ENCODE measurements around the gene S100Z. TPM values are rescaled to one million over a fixed set of nuclear protein-coding genes. Genes with fewer than 3 reads are reported as not detected.
"Not testable (repeated sequence)": the region's sequence is repeated elsewhere in the genome, so short reads cannot be mapped to it uniquely, and the experiment has no call there.

The S100Z gene
- total RNA-seq, 2 experiments from 2014 or later: 1.8 to 2.1 TPM

DNA sequence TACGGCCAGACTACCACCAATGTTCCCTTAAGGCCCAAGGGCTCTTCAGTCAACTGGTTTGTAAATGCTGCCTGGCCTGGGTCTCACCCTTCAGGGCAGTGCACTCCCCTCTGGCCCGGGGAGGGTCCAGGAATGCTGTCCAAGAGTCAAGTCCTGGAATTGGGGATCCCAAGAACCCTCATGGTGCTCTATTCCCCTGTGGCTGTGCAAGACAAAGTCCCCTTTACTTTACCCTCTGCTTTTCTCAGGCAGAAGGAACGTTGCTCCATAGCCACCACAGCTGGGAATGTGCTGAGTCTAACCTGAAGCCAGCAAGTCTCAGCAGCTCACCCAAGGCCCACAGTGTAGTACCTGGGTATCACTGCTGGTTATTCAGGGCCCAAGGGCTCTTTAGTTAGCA is 51.7 kb downstream of the S100Z start:
- no peak for DNase-seq
- no peak overlapping the region for H3K27ac Mint-ChIP-seq
- H3K4me3 Mint-ChIP-seq: no peak overlapping the region
- peaks cover 30% of the 10 kb centered on the region for H3K9me3 Mint-ChIP-seq
- H3K27me3 Mint-ChIP-seq: no peaks in the 10 kb centered on the region
- intact Hi-C loops (cut with micrococcal nuclease): no loop called here
- ChIA-PET POLR2A (no interaction called here), CTCF (no interaction called here)
- H3K36me3 Mint-ChIP-seq: peaks cover 18% of the 10 kb centered on the region
- H3K4me1 Mint-ChIP-seq (ENCODE audit: low read depth): no peaks in the 10 kb centered on the region

DNA sequence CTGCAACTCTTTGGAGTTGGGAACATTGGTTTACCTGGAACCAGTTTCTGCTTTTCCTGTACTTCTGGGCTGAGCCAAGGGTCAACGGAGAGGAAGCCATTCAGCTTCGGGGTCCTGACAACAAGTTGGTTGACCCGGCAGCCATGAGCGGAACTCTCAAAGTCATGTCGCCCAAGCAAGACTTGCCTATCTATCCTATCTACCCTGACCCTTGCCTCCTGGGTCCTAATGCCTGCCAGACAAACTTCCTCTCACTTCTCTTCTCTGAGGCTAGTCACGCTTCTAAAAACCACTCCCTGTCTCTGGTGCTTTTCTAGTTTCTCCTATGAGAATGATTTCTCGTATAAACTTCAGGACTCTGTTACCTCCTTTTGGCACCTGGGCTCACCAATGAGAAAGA is 58.4 kb downstream of the S100Z start:
- Mint-ChIP-seq H3K9me3 (no peaks in the 10 kb centered on the region), H3K27ac (no peak overlapping the region), H3K36me3 (peaks cover 2% of the 10 kb centered on the region), H3K4me1 (ENCODE audit: low read depth) (no peaks in the 10 kb centered on the region), H3K4me3 (no peak overlapping the region), H3K27me3 (no peaks in the 10 kb centered on the region)
- DNase-seq: no peak
- ChIA-PET POLR2A (no interaction called here), CTCF (interaction anchor here (0.6 kb wide), 1 partner anchor 117 kb away, joined by 3 read pairs; no protein-coding TSS in a partner anchor)
- intact Hi-C loops (cut with micrococcal nuclease): no loop called here

DNA sequence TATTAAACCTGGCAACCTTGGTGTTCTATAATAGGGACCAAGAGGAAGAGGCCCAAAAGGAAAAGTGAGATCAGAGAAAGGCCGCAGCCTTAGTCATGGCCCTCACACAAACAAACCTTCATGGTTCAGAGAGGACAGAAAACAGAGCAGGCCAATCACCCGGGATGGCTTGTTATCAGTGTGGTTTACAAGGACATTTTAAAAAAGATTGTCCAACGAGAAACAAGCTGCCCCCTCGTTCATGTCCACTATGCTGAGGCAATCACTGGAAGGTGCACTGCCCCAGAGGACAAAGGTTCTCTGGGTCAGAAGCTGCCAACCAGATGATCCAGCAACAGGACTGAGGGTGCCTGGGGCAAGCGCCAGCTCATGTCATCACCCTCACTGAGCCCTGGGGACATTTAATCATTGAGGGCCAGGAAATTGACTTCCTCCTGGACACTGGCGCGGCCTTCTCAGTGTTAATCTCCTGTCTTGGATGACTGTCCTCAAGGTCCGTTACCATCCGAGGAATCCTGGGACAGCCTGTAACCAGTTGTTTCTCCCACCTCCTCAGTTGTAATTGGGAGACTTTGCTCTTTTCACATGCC is 60.6 kb downstream of the S100Z start:
- H3K36me3 Mint-ChIP-seq: peaks cover 11% of the 10 kb centered on the region
- H3K9me3 Mint-ChIP-seq; DNase-seq; intact Hi-C loops (cut with micrococcal nuclease); H3K27ac Mint-ChIP-seq; CTCF ChIA-PET; H3K4me1 Mint-ChIP-seq (ENCODE audit: low read depth); POLR2A ChIA-PET; H3K27me3 Mint-ChIP-seq; H3K4me3 Mint-ChIP-seq: not testable (repeated sequence)

DNA sequence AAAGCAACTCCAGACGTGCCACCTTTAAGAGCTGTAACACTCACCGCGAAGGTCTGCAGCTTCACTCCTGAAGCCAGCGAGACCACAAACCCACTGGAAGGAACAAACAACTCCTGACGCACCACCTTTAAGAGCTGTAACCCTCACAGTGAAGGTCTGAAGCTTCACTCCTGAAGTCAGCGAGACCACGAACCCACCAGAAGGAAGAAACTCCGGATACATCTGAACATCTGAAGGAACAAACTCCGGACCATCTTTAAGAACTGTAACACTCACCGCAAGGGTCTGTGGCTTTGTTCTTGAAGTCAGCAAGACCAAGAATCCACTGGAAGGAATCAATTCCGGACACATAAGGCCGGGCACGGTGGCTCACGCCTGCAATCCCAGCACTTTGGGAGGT is 64.9 kb downstream of the S100Z start:
- POLR2A ChIA-PET; H3K27me3 Mint-ChIP-seq; H3K9me3 Mint-ChIP-seq; H3K4me3 Mint-ChIP-seq; H3K27ac Mint-ChIP-seq; CTCF ChIA-PET; intact Hi-C loops (cut with micrococcal nuclease); H3K36me3 Mint-ChIP-seq; H3K4me1 Mint-ChIP-seq (ENCODE audit: low read depth); DNase-seq: not testable (repeated sequence)

- Mint-ChIP-seq H3K9me3 (peaks cover 7% of the 10 kb centered on the region), H3K27me3 (no peaks in the 10 kb centered on the region), H3K36me3 (peaks cover 8% of the 10 kb centered on the region), H3K4me1 (ENCODE audit: low read depth) (no peaks in the 10 kb centered on the region), H3K27ac (no peak overlapping the region), H3K4me3 (no peak overlapping the region)
- DNase-seq: no peak
- POLR2A ChIA-PET: no interaction called here
- intact Hi-C loops (cut with micrococcal nuclease): no loop called here
- CTCF ChIA-PET: no interaction called here
Observed at GRCh38 chr5:76918539-76918938, 68.7 kb downstream of the S100Z start.

- no peaks in the 10 kb centered on the region for H3K4me1 Mint-ChIP-seq (ENCODE audit: low read depth)
- intact Hi-C loops (cut with micrococcal nuclease): no loop called here
- no peaks in the 10 kb centered on the region for H3K9me3 Mint-ChIP-seq
- no peaks in the 10 kb centered on the region for H3K36me3 Mint-ChIP-seq
- H3K4me3 Mint-ChIP-seq: no peak overlapping the region
- H3K27ac Mint-ChIP-seq: no peak overlapping the region
- H3K27me3 Mint-ChIP-seq: no peaks in the 10 kb centered on the region
- POLR2A ChIA-PET: no interaction called here
- CTCF ChIA-PET: no interaction called here
- no peak for DNase-seq
Observed at GRCh38 chr5:76920491-76920890, 70.7 kb downstream of the S100Z start.

- DNase-seq: no peak
- intact Hi-C loops (cut with micrococcal nuclease): no loop called here
- H3K27ac Mint-ChIP-seq: no peak overlapping the region
- H3K4me1 Mint-ChIP-seq (ENCODE audit: low read depth): no peaks in the 10 kb centered on the region
- ChIA-PET POLR2A (no interaction called here), CTCF (no interaction called here)
- H3K9me3 Mint-ChIP-seq: no peaks in the 10 kb centered on the region
- H3K27me3 Mint-ChIP-seq: peaks cover 11% of the 10 kb centered on the region
- H3K36me3 Mint-ChIP-seq: no peaks in the 10 kb centered on the region
- no peak overlapping the region for H3K4me3 Mint-ChIP-seq
Observed at GRCh38 chr5:76926329-76927105, 76.7 kb downstream of the S100Z start.

GRCh38 chr5:76927961-76928360 is 78.1 kb downstream of the S100Z start:
- POLR2A ChIA-PET: no interaction called here
- Mint-ChIP-seq H3K36me3 (no peaks in the 10 kb centered on the region), H3K27ac (no peak overlapping the region), H3K4me1 (ENCODE audit: low read depth) (no peaks in the 10 kb centered on the region), H3K27me3 (peaks cover 11% of the 10 kb centered on the region), H3K9me3 (no peaks in the 10 kb centered on the region), H3K4me3 (no peak overlapping the region)
- DNase-seq: no peak
- CTCF ChIA-PET: no interaction called here
- intact Hi-C loops (cut with micrococcal nuclease): no loop called here

DNA sequence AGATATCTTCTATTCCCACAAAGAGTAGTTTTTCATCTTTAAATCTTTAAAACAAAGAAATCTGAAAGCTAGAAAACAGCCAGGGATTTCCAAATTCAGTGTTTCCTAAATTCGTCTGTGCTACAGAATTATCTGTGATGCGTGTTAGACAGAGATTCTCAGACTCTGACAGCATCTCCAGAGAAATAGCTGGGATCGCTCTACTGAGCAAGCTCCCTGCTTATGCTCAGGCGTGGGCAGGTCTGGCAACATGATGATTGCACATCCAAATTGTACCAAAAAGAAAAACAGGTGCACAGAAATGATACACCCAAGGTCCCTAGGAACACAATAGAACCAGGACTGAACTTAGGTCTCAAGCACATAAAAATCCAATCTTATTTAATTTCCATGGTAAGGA is 80.3 kb downstream of the S100Z start:
- no peaks in the 10 kb centered on the region for H3K9me3 Mint-ChIP-seq
- POLR2A ChIA-PET: interaction anchor here (0.7 kb wide), 1 partner anchor 1704 kb away, joined by 4 read pairs; no protein-coding TSS in a partner anchor
- DNase-seq: no peak
- no peak overlapping the region for H3K4me3 Mint-ChIP-seq
- no peaks in the 10 kb centered on the region for H3K4me1 Mint-ChIP-seq (ENCODE audit: low read depth)
- H3K36me3 Mint-ChIP-seq: no peaks in the 10 kb centered on the region
- peaks cover 15% of the 10 kb centered on the region for H3K27me3 Mint-ChIP-seq
- CTCF ChIA-PET: interaction anchor here (0.6 kb wide), 1 partner anchor 1436 kb away, joined by 3 read pairs; no protein-coding TSS in a partner anchor
- H3K27ac Mint-ChIP-seq: no peak overlapping the region
- intact Hi-C loops (cut with micrococcal nuclease): no loop called here

GRCh38 chr5:76938177-76938576 is 88.4 kb downstream of the S100Z start:
- no peak overlapping the region for H3K27ac Mint-ChIP-seq
- POLR2A ChIA-PET: no interaction called here
- peaks cover 3% of the 10 kb centered on the region for H3K4me1 Mint-ChIP-seq (ENCODE audit: low read depth)
- CTCF ChIA-PET: no interaction called here
- H3K27me3 Mint-ChIP-seq: peaks cover 4% of the 10 kb centered on the region
- peaks cover 2% of the 10 kb centered on the region for H3K9me3 Mint-ChIP-seq
- intact Hi-C loops (cut with micrococcal nuclease): no loop called here
- H3K4me3 Mint-ChIP-seq: no peak overlapping the region
- DNase-seq: no peak
- H3K36me3 Mint-ChIP-seq: no peaks in the 10 kb centered on the region

DNA sequence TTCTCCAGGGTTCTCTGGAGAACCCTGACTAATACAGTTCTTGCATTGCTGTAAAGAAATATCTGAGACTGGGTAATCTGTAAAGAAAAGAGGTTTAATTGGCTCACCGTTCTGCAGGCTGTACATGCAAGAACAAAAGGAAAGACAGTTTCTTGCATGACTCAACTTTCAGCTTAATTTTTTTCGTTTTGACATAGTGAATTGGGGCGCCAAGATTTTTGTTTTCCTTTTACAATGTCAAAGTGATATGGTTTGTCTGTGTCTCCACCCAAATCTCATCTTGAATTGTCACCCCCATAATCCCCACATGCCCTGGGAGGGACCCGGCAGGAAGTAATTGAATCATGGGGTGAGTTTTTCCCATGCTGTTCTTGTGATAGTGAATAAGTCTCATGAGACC is 91.2 kb downstream of the S100Z start:
- no peak overlapping the region for H3K4me3 Mint-ChIP-seq
- no peak overlapping the region for H3K27ac Mint-ChIP-seq
- ChIA-PET POLR2A (no interaction called here), CTCF (no interaction called here)
- intact Hi-C loops (cut with micrococcal nuclease): no loop called here
- H3K9me3 Mint-ChIP-seq: peaks cover 2% of the 10 kb centered on the region
- no peak for DNase-seq
- peaks cover 3% of the 10 kb centered on the region for H3K4me1 Mint-ChIP-seq (ENCODE audit: low read depth)
- H3K36me3 Mint-ChIP-seq: no peaks in the 10 kb centered on the region
- peaks cover 2% of the 10 kb centered on the region for H3K27me3 Mint-ChIP-seq

- no peak for DNase-seq
- Mint-ChIP-seq H3K27ac (no peak overlapping the region), H3K4me1 (ENCODE audit: low read depth) (peaks cover 3% of the 10 kb centered on the region), H3K27me3 (peaks cover 2% of the 10 kb centered on the region), H3K4me3 (no peak overlapping the region), H3K36me3 (no peaks in the 10 kb centered on the region), H3K9me3 (peaks cover 2% of the 10 kb centered on the region)
- CTCF ChIA-PET: no interaction called here
- POLR2A ChIA-PET: no interaction called here
- intact Hi-C loops (cut with micrococcal nuclease): no loop called here
Observed at GRCh38 chr5:76941442-76941841, 91.6 kb downstream of the S100Z start.

DNA sequence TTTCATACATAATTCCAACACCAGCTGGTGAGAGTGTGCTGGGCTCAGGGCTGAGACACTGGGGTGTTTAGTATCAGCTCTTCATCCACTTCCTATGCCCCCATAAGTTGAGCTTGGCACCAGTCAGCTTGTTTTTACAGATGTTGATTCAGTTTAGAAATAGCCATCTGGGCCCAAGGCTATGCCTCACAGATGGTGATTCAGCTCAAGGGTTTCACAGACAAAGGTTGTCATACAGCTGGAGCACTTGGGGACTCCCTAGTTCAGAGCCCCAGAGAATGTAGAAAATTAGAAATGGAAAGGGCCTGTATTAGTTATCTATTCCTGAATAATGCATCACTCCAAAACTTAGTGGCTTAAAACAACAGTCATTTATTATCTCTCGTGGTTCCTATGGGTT is 92.8 kb downstream of the S100Z start:
- Mint-ChIP-seq H3K9me3 (peaks cover 2% of the 10 kb centered on the region), H3K27ac (no peak overlapping the region), H3K36me3 (no peaks in the 10 kb centered on the region), H3K27me3 (peaks cover 7% of the 10 kb centered on the region), H3K4me1 (ENCODE audit: low read depth) (peaks cover 3% of the 10 kb centered on the region), H3K4me3 (no peak overlapping the region)
- DNase-seq: no peak
- CTCF ChIA-PET: no interaction called here
- POLR2A ChIA-PET: no interaction called here
- intact Hi-C loops (cut with micrococcal nuclease): no loop called here
